Measurements from ENCODE around the gene GRIK4.

DNA sequence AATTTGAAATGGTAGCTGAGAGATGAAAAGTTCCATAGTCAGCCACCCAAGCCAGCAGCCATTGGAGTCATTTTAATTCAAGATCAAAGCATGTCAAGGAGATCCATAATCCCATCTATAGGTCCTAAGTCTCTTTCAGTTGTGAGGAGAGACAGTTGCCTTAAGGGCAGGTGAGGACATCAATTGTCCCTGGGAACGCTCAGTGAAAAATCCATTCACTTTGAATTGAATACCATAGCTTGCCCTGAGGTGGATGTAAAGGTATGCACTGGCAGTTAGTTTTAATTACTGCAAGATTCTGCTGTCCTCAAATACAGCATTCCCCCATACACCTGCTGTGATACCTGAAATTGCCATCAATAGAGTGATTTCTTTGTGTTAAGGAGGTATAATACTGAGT, 487.0 kb downstream of the GRIK4 start:
- TF ChIP-seq MAX (IDR thresholded peaks at IDR 0.05; ENCODE audit: insufficient read depth, insufficient read length): no peak
- TF ChIP-seq, protein P1, sequence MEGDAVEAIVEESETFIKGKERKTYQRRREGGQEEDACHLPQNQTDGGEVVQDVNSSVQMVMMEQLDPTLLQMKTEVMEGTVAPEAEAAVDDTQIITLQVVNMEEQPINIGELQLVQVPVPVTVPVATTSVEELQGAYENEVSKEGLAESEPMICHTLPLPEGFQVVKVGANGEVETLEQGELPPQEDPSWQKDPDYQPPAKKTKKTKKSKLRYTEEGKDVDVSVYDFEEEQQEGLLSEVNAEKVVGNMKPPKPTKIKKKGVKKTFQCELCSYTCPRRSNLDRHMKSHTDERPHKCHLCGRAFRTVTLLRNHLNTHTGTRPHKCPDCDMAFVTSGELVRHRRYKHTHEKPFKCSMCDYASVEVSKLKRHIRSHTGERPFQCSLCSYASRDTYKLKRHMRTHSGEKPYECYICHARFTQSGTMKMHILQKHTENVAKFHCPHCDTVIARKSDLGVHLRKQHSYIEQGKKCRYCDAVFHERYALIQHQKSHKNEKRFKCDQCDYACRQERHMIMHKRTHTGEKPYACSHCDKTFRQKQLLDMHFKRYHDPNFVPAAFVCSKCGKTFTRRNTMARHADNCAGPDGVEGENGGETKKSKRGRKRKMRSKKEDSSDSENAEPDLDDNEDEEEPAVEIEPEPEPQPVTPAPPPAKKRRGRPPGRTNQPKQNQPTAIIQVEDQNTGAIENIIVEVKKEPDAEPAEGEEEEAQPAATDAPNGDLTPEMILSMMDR (IDR thresholded peaks at IDR 0.05; ENCODE audit: extremely low read depth in 1 of 2, insufficient read depth in 1 of 2, low read depth in 1 of 2, low read length in 2 of 2): no peak
- no peak for TF ChIP-seq FOS (IDR thresholded peaks at IDR 0.05; ENCODE audit: borderline replicate concordance, insufficient read depth, low read length)
